Caco-2 (cell line): ENCODE data around the gene NOTCH1. TPM values are rescaled to one million over a fixed set of nuclear protein-coding genes. Genes with fewer than 3 reads are reported as not detected.
"Not testable (repeated sequence)": the region's sequence is repeated elsewhere in the genome, so short reads cannot be mapped to it uniquely, and the experiment has no call there.

Source experiments
- BruUV-seq: library from RNA; stranded (reverse); fragments of 400-500 nt; replicated peaks from 2 replicates; lab custom pipeline; 2021; lab: Mats Ljungman, UMichigan
- CTCF ChIA-PET: fragments of 300-600 bp; sonication (Branson Sonifier 250); formaldehyde crosslinking; loops from one replicate; lab custom pipeline; 2022; ENCODE audit warnings: antibody characterized with exemption; lab: Charles Lee
- POLR2A ChIA-PET: fragments of 300-600 bp; sonication (Branson Sonifier 250); formaldehyde crosslinking; loops from one replicate; lab custom pipeline; 2022; ENCODE audit warnings: antibody characterized with exemption; lab: Charles Lee
- DNase-seq, 2 experiments: peaks; one replicate each; pipeline versions ENCODE4 v3.0.0 to v3.0.0-alpha.2; 2020 to 2022
- H3K27me3 ChIP-seq: replicated peaks from 2 replicates; pipeline ENCODE4 v1.6.0; 2011; ENCODE audit warnings: low read length; ENCODE audit not compliant: control insufficient read depth, insufficient read depth
- H3K36me3 ChIP-seq: 2 replicates; pipeline ENCODE4 v1.5.1; 2011; ENCODE audit warnings: low read length; ENCODE audit not compliant: control insufficient read depth, insufficient read depth
- H3K4me1 ChIP-seq: fragments of 250-450 bp; sonication (Bioruptor Pico); 2 replicates; pipeline ENCODE4 v1.5.1; 2020; ENCODE audit warnings: mild to moderate bottlenecking
- H3K4me3 ChIP-seq: 2 replicates; pipeline ENCODE4 v1.5.1; 2011; ENCODE audit warnings: low read depth, mild to moderate bottlenecking, control low read depth, low read length
- H3K9me3 ChIP-seq: fragments of 250-450 bp; sonication (Bioruptor Pico); 2 replicates; pipeline ENCODE4 v1.5.1; 2020; ENCODE audit warnings: mild to moderate bottlenecking, moderate library complexity
- H3K27ac Mint-ChIP-seq: one replicate; pipeline ENCODE4 v1.8.0; 2022; ENCODE audit warnings: mixed read lengths; ENCODE audit not compliant: unreplicated experiment
- H3K27me3 Mint-ChIP-seq: one replicate; pipeline ENCODE4 v1.8.0; 2022; ENCODE audit warnings: mixed read lengths; ENCODE audit not compliant: insufficient read depth, unreplicated experiment
- H3K36me3 Mint-ChIP-seq: one replicate; pipeline ENCODE4 v1.8.0; 2022; ENCODE audit warnings: mild to moderate bottlenecking, mixed read lengths; ENCODE audit not compliant: insufficient read depth, unreplicated experiment
- H3K4me1 Mint-ChIP-seq: one replicate; pipeline ENCODE4 v1.8.0; 2022; ENCODE audit warnings: low read depth, mixed read lengths; ENCODE audit not compliant: unreplicated experiment
- H3K4me3 Mint-ChIP-seq: one replicate; pipeline ENCODE4 v1.8.0; 2022; ENCODE audit warnings: mild to moderate bottlenecking, moderate library complexity, mixed read lengths; ENCODE audit not compliant: unreplicated experiment
- H3K9me3 Mint-ChIP-seq: one replicate; pipeline ENCODE4 v1.8.0; 2022; ENCODE audit warnings: mixed read lengths; ENCODE audit not compliant: unreplicated experiment
- intact Hi-C: fragments of 100-400 bp; cut with micrococcal nuclease; formaldehyde crosslinking; loops from one replicate; pipeline ENCODE4 v1.10.0; 2022; ENCODE audit not compliant: unreplicated experiment
- total RNA-seq: library from RNA; stranded (reverse); gene quantifications from 2 replicates; pipeline ENCODE4 v1.2.3, GENCODE V29; 2022
- TF ChIP-seq, protein P1 (sequence below), 2 experiments: fragments of 200-600 bp in 1 of 2; IDR thresholded peaks; 1 replicate in 1 of 2; 2 replicates in 1 of 2; pipeline versions ENCODE4 v1.5.1 to v1.8.0; 2011 to 2022; ENCODE audit warnings: antibody characterized with exemption in 1 of 2, control low read depth in 1 of 2, inconsistent platforms in 1 of 2, low read depth in 1 of 2, low read length in 1 of 2, mild to moderate bottlenecking in 1 of 2, moderate library complexity in 1 of 2; ENCODE audit not compliant: insufficient read depth in 1 of 2, severe bottlenecking in 1 of 2, unreplicated experiment in 1 of 2

The NOTCH1 gene
- total RNA-seq, 1 experiment from 2014 or later: 6.3 TPM

DNA sequence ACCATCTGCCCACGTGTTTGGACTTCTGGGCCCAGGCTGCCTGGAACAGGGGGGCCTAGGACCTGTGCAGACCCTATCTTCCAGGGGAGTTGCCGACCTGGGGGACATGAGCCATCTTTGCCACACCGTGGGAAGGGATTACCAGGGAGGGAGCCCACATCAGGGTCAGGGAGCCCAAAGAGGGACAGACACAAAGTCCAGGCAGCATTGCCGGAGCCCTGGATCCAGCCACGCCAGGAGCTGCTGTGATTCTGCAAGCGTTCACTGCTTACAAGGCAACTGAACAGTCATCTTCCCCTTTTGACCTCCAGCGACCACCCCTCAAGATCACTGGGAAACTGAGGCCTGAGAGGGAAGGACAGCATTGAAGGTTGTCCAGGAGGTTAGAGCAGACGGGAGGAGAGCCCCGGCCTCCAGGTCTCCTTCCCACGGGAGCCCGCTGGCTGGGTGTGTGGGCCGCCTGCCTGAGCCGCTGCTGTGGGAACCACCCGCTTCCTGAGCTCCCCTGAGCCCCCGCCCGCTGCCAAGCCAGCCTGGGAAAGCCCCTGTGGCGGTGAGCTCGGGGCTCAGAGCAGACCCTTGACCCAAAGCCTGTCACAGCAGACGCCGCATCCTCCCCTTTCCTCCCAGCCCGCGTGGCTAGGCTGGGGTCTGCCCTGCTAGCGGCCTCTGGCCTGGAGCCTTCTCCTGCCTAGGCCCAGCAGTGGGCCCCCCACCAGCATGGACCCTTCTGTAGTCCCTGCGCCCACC, 17.1 kb upstream of the NOTCH1 start:
- CTCF ChIA-PET: interaction anchor here (1.5 kb wide), 1 partner anchor 63 kb away, joined by 7 read pairs; no protein-coding TSS in a partner anchor
- no peaks in the 10 kb centered on the region for H3K27me3 ChIP-seq

DNA sequence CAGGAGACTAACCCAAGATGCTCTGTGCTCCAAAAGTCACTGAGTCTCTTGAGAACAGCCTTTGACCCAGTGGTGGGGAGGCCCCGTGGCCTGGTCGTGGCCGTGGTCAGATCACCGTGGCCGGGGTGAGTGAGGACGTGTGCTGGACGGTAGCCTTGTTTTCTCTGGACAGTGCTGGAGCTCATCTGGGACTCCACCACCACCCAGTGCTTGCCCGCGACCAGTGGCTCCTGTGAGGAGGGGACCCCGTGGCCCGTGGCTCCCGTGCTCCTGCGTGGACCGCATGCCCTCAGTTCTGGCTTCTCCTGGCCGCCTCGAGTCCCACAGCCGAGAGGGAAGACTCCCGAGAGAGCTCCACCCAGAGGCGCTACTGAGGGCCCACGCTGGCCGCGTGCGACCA, 15.9 kb upstream of the NOTCH1 start:
- Histone ChIP-seq H3K36me3 (no peaks in the 10 kb centered on the region), H3K27me3 (no peaks in the 10 kb centered on the region), H3K4me1 (no peaks in the 10 kb centered on the region), H3K4me3 (no peak overlapping the region), H3K9me3 (peaks cover 33% of the 10 kb centered on the region)
- Mint-ChIP-seq H3K4me3 (no peak overlapping the region), H3K4me1 (no peaks in the 10 kb centered on the region), H3K36me3 (peaks cover 21% of the 10 kb centered on the region), H3K27ac (no peak overlapping the region), H3K27me3 (no peaks in the 10 kb centered on the region), H3K9me3 (peaks cover 24% of the 10 kb centered on the region)
- ChIA-PET POLR2A (no interaction called here), CTCF (no interaction called here)
- intact Hi-C loops: no loop called here
- no peak for DNase-seq
- TF ChIP-seq, protein P1, sequence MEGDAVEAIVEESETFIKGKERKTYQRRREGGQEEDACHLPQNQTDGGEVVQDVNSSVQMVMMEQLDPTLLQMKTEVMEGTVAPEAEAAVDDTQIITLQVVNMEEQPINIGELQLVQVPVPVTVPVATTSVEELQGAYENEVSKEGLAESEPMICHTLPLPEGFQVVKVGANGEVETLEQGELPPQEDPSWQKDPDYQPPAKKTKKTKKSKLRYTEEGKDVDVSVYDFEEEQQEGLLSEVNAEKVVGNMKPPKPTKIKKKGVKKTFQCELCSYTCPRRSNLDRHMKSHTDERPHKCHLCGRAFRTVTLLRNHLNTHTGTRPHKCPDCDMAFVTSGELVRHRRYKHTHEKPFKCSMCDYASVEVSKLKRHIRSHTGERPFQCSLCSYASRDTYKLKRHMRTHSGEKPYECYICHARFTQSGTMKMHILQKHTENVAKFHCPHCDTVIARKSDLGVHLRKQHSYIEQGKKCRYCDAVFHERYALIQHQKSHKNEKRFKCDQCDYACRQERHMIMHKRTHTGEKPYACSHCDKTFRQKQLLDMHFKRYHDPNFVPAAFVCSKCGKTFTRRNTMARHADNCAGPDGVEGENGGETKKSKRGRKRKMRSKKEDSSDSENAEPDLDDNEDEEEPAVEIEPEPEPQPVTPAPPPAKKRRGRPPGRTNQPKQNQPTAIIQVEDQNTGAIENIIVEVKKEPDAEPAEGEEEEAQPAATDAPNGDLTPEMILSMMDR (IDR thresholded peaks at IDR 0.05; ENCODE audit: insufficient read depth in 1 of 2, low read depth in 1 of 2, low read length in 1 of 2, severe bottlenecking in 1 of 2, unreplicated experiment in 1 of 2): no peak
- BruUV-seq: no TSS peak

More for the DNA sequence above, 17.1 kb upstream of the NOTCH1 start:
- POLR2A ChIA-PET: interaction anchor here (0.6 kb wide), 1 partner anchor 105 kb away, joined by 5 read pairs; no protein-coding TSS in a partner anchor
- H3K9me3 ChIP-seq: peaks cover 33% of the 10 kb centered on the region
- intact Hi-C loops: no loop called here
- Mint-ChIP-seq H3K36me3 (peaks cover 19% of the 10 kb centered on the region), H3K4me1 (peaks cover 3% of the 10 kb centered on the region), H3K4me3 (no peak overlapping the region), H3K27me3 (no peaks in the 10 kb centered on the region), H3K9me3 (peaks cover 24% of the 10 kb centered on the region), H3K27ac (no peak overlapping the region)
- H3K4me3 ChIP-seq: no peak overlapping the region
- peaks cover 5% of the 10 kb centered on the region for H3K4me1 ChIP-seq
- H3K36me3 ChIP-seq: no peaks in the 10 kb centered on the region
- no TSS peak for BruUV-seq
- TF ChIP-seq, protein P1 (IDR thresholded peaks at IDR 0.05; ENCODE audit: insufficient read depth in 1 of 2, low read depth in 1 of 2, low read length in 1 of 2, severe bottlenecking in 1 of 2, unreplicated experiment in 1 of 2): no peak
- no peak for DNase-seq

DNA sequence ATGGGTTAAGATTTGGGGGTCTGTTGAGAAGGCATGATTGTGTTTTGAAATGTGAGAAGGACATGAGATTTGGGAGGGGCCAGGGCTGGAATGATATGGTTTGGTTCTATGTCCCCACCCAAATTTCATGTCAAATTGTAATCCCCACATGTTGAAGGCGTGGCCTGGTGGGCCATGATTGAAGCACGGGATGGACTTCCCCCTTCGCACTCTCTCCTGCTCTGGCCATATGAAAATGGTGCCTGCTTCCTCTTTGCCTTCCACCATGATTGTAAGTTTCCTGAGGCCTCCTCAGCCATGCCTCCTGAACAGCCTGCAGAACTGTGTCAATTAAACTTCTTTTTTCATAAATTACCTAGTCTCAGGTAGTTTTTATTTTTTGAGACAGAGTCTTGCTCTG, 14.7 kb upstream of the NOTCH1 start:
- Histone ChIP-seq H3K9me3 (peaks cover 33% of the 10 kb centered on the region), H3K36me3 (no peaks in the 10 kb centered on the region), H3K27me3 (no peaks in the 10 kb centered on the region), H3K4me1 (no peaks in the 10 kb centered on the region), H3K4me3 (no peak overlapping the region)
- Mint-ChIP-seq H3K4me3 (no peak overlapping the region), H3K4me1 (no peaks in the 10 kb centered on the region), H3K36me3 (peaks cover 21% of the 10 kb centered on the region), H3K27ac (no peak overlapping the region), H3K9me3 (peaks cover 24% of the 10 kb centered on the region), H3K27me3 (no peaks in the 10 kb centered on the region)
- ChIA-PET POLR2A (no interaction called here), CTCF (no interaction called here)
- intact Hi-C loops: no loop called here
- DNase-seq: no peak
- no TSS peak for BruUV-seq
- TF ChIP-seq, protein P1 (IDR thresholded peaks at IDR 0.05; ENCODE audit: insufficient read depth in 1 of 2, low read depth in 1 of 2, low read length in 1 of 2, severe bottlenecking in 1 of 2, unreplicated experiment in 1 of 2): no peak

DNA sequence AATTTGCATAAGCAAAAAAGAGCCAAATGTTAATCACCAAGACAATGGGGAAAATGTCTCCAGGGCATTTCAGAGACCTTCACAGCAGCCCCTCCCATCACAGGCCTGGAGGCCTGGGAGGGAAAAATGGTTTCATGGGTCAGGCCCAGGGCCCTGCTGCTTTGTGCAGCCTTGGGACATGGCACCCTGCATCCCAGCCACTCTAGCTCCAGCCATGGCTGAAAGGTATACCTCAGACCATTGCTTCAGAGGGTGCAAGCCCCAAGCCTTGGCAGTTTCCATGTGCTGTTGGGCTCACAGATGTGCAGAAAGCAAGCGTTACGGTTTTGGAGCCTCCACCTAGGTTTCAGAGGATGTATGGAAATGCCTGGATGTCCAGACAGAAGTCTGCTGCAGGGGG, 13.5 kb upstream of the NOTCH1 start:
- H3K27me3 ChIP-seq, H3K36me3 ChIP-seq: not testable (repeated sequence)
- POLR2A ChIA-PET: interaction anchor here (0.5 kb wide), 1 partner anchor 109 kb away, joined by 3 read pairs; no protein-coding TSS in a partner anchor

DNA sequence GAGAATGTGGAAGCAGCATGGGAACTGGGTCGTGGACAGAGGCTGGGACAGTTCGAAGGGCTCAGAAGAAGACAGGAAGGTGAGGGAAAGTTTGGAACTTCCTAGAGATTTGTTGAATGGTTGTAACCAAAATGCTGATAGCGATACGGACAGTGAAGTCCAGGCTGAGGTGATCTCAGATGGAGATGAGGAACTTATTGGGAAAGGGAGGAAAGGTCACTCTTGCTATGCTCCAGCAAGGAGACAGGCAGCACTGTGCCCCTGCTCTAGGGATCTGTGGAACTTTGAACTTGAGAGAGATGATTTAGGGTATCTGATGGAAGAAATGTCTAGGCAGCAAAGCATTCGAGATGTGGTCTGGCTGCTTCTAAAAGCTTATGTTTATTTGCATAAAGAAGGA, 13.0 kb upstream of the NOTCH1 start:
- H3K27me3 Mint-ChIP-seq, H3K27me3 ChIP-seq, H3K4me3 ChIP-seq, H3K4me1 ChIP-seq, H3K4me3 Mint-ChIP-seq, H3K4me1 Mint-ChIP-seq, CTCF ChIA-PET, DNase-seq, POLR2A ChIA-PET, H3K27ac Mint-ChIP-seq, intact Hi-C loops, BruUV-seq, H3K36me3 ChIP-seq: not testable (repeated sequence)
- H3K9me3 ChIP-seq: peaks cover 33% of the 10 kb centered on the region
- peaks cover 24% of the 10 kb centered on the region for H3K9me3 Mint-ChIP-seq
- peaks cover 26% of the 10 kb centered on the region for H3K36me3 Mint-ChIP-seq

More for the DNA sequence above, 13.5 kb upstream of the NOTCH1 start:
- H3K4me3 Mint-ChIP-seq, H3K4me1 Mint-ChIP-seq, DNase-seq, H3K4me1 ChIP-seq, BruUV-seq, CTCF ChIA-PET, H3K4me3 ChIP-seq, intact Hi-C loops, H3K27me3 Mint-ChIP-seq, H3K27ac Mint-ChIP-seq: not testable (repeated sequence)
- H3K36me3 Mint-ChIP-seq: peaks cover 26% of the 10 kb centered on the region
- H3K9me3 Mint-ChIP-seq: peaks cover 24% of the 10 kb centered on the region
- peaks cover 33% of the 10 kb centered on the region for H3K9me3 ChIP-seq
